Measurements from ENCODE around the gene C17orf107. TPM values are rescaled to one million over a fixed set of nuclear protein-coding genes. Genes with fewer than 3 reads are reported as not detected.
"Not testable (repeated sequence)": the region's sequence is repeated elsewhere in the genome, so short reads cannot be mapped to it uniquely, and the experiment has no call there.

The C17orf107 gene
- total RNA-seq, 1 donor from 2014 or later: 1.8 TPM

DNA sequence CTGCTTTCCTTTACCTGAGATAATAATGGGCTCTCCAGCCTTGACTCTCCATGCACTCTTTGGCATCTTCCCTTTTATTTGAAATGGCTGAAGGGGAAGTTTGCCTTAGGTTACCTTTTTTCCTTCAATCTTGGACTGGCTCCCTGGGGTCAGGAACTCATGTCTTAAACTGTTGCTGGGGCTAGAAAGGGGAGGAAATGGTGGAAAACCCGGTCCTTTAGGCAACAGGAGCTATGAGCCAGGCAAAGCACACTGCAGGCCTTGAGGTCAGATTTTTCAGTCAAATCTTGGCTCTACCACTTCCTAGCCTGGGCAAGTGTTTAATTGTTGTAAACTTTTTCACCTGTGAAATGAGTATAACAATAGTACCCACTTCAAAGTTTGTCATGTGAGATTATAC is 36.0 kb upstream of the C17orf107 start:
- no peak overlapping the region for H3K27ac Mint-ChIP-seq (ENCODE audit: unreplicated experiment)
- H3K4me3 Mint-ChIP-seq (ENCODE audit: unreplicated experiment): no peak overlapping the region

DNA sequence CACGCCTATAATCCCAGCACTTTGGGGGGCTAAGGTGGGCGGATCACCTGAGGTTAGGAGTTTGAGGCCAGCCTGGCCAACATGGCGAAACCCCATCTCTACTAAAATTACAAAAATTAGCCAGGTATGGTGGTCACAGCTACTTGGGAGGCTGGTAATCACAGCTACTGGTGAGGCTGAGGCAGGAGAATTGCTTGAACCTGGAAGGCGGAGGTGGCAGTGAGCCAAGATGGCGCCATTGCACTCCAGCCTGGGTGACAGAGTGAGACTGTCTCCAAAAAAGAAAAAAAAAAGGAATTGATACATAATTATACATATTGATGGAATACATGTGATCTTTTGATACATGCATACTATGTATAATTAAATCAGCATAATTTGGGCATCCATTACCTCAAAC is 31.8 kb upstream of the C17orf107 start:
- H3K27me3 Mint-ChIP-seq (ENCODE audit: low read depth); H3K4me1 Mint-ChIP-seq (ENCODE audit: low read depth); H3K4me3 Mint-ChIP-seq (ENCODE audit: unreplicated experiment); H3K9me3 Mint-ChIP-seq (ENCODE audit: low read depth); H3K27ac Mint-ChIP-seq (ENCODE audit: unreplicated experiment); DNase-seq (ENCODE audit: low spot score); H3K36me3 Mint-ChIP-seq (ENCODE audit: low read depth): not testable (repeated sequence)

More for the DNA sequence above, 36.0 kb upstream of the C17orf107 start:
- no peaks in the 10 kb centered on the region for H3K9me3 Mint-ChIP-seq (ENCODE audit: low read depth)
- peaks cover 16% of the 10 kb centered on the region for H3K4me1 Mint-ChIP-seq (ENCODE audit: low read depth)
- DNase-seq (ENCODE audit: low spot score): no peak
- H3K36me3 Mint-ChIP-seq (ENCODE audit: low read depth): peaks cover 1% of the 10 kb centered on the region
- H3K27me3 Mint-ChIP-seq (ENCODE audit: low read depth): no peaks in the 10 kb centered on the region
- TF ChIP-seq, protein P1, sequence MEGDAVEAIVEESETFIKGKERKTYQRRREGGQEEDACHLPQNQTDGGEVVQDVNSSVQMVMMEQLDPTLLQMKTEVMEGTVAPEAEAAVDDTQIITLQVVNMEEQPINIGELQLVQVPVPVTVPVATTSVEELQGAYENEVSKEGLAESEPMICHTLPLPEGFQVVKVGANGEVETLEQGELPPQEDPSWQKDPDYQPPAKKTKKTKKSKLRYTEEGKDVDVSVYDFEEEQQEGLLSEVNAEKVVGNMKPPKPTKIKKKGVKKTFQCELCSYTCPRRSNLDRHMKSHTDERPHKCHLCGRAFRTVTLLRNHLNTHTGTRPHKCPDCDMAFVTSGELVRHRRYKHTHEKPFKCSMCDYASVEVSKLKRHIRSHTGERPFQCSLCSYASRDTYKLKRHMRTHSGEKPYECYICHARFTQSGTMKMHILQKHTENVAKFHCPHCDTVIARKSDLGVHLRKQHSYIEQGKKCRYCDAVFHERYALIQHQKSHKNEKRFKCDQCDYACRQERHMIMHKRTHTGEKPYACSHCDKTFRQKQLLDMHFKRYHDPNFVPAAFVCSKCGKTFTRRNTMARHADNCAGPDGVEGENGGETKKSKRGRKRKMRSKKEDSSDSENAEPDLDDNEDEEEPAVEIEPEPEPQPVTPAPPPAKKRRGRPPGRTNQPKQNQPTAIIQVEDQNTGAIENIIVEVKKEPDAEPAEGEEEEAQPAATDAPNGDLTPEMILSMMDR (IDR thresholded peaks at IDR 0.05): no peak

GRCh38 chr17:4869058-4869998 is 30.0 kb upstream of the C17orf107 start:
- H3K9me3 Mint-ChIP-seq (ENCODE audit: low read depth); H3K4me3 Mint-ChIP-seq (ENCODE audit: unreplicated experiment); H3K27me3 Mint-ChIP-seq (ENCODE audit: low read depth); H3K4me1 Mint-ChIP-seq (ENCODE audit: low read depth); H3K27ac Mint-ChIP-seq (ENCODE audit: unreplicated experiment); H3K36me3 Mint-ChIP-seq (ENCODE audit: low read depth); DNase-seq (ENCODE audit: low spot score): not testable (repeated sequence)

DNA sequence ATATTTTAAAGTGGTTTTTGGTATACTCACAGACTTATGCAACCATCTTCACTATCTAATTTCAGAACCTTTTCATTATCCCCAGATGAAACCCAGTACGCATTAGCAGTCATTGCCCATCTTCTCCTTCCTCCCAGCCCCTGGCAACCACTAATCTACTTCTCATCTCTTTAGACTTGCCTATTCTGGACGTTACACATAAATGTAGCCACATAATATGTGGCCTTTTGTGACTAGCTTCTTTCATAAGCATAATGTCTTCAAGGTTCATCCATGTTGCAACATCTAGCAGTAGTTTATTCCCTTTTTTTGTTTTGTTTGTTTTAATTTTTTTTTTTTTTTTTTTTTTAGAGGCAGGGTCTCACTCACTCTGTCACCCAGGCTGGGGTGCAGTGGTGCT is 28.5 kb upstream of the C17orf107 start:
- Mint-ChIP-seq H3K36me3 (ENCODE audit: low read depth) (peaks cover 3% of the 10 kb centered on the region), H3K27me3 (ENCODE audit: low read depth) (no peaks in the 10 kb centered on the region), H3K4me1 (ENCODE audit: low read depth) (peaks cover 5% of the 10 kb centered on the region), H3K4me3 (ENCODE audit: unreplicated experiment) (no peak overlapping the region), H3K27ac (ENCODE audit: unreplicated experiment) (no peak overlapping the region), H3K9me3 (ENCODE audit: low read depth) (no peaks in the 10 kb centered on the region)
- TF ChIP-seq, protein P1 (IDR thresholded peaks at IDR 0.05): no peak
- DNase-seq (ENCODE audit: low spot score): no peak

DNA sequence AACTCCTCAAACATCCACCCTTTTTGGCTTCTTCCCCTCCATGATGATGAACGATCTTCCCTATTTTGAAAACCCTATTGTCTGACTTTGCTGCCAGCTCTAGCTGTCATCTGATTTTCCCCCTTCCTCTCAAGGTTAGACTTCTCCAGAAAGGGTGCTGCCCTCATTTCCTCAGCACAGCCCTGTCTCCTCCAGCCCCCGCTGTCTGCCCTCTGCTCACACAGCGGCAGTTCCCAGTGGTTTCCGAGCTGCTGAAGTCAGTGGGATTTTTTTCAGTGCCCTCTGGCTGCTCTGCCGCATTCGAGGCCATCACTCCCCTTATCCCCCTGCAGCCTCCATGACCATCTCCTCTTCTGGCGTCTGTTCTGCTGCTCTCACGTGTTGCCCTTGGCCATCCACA is 26.6 kb upstream of the C17orf107 start:
- no peak overlapping the region for H3K4me3 Mint-ChIP-seq (ENCODE audit: unreplicated experiment)

DNA sequence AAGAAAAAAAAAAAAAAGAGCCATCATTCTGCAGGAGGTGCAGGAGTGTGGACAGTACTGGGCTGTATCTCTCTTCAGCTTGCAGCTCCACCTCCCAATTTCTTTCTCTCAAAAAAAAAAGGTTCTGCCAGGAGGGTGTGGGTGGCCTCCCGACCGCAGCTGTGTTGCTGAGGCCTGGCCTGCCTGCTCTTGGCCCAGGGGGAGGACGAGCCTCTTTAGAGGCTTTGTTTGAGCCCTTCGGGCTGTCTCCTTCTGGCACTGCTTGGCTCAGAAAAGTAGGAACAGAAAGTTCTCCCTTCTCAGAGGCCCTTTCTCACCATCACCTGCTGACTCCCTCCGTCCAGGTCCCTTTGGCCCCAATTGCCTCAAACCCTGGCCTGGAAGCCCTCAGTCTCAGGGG is 22.2 kb upstream of the C17orf107 start:
- no peak for DNase-seq (ENCODE audit: low spot score)
- no peak overlapping the region for H3K4me3 Mint-ChIP-seq (ENCODE audit: unreplicated experiment)
- H3K27me3 Mint-ChIP-seq (ENCODE audit: low read depth): no peaks in the 10 kb centered on the region
- H3K27ac Mint-ChIP-seq (ENCODE audit: unreplicated experiment): no peak overlapping the region
- H3K9me3 Mint-ChIP-seq (ENCODE audit: low read depth): no peaks in the 10 kb centered on the region
- peaks cover 9% of the 10 kb centered on the region for H3K36me3 Mint-ChIP-seq (ENCODE audit: low read depth)
- H3K4me1 Mint-ChIP-seq (ENCODE audit: low read depth): peaks cover 5% of the 10 kb centered on the region
- TF ChIP-seq, protein P1 (IDR thresholded peaks at IDR 0.05): no peak

More for the DNA sequence above, 26.6 kb upstream of the C17orf107 start:
- DNase-seq (ENCODE audit: low spot score): no peak
- peaks cover 5% of the 10 kb centered on the region for H3K36me3 Mint-ChIP-seq (ENCODE audit: low read depth)
- H3K27me3 Mint-ChIP-seq (ENCODE audit: low read depth): no peaks in the 10 kb centered on the region
- H3K4me1 Mint-ChIP-seq (ENCODE audit: low read depth): peaks cover 5% of the 10 kb centered on the region
- H3K27ac Mint-ChIP-seq (ENCODE audit: unreplicated experiment): no peak overlapping the region
- H3K9me3 Mint-ChIP-seq (ENCODE audit: low read depth): no peaks in the 10 kb centered on the region
- TF ChIP-seq, protein P1 (IDR thresholded peaks at IDR 0.05): no peak
